ENCODE data around the gene HTRA3.

Gene HTRA3

GRCh38 chr4:8252301-8253173 lies 17.0 kb upstream of the HTRA3 start:
- no peak for DNase-seq (ENCODE audit: low spot score)
- in situ Hi-C loops (cut with MboI; ENCODE audit: low pct_unique_long_range_greater_than_20kb, low sequenced_read_pairs, unreplicated experiment): no loop called here

DNA sequence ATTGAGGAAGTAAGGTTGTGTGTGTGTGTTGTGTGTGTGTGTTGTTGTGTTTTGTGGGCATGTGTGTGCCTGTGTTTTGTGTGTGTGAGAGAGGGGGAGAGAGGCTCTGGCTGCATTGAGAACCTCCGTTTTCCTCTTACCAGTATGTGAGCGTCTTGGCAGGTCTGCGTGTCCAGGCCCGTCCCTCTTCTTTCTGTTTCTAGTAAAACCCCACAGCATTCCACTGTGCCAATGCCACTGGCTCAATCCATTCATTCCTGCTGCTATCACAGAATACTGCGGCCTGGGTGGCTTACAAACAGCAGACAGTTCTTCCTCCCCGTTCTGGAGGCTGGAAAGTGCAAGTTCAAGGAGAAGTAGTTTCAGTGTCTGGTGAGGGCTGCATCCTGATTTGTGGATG lies 15.5 kb upstream of the HTRA3 start:
- TF ChIP-seq, protein P1, sequence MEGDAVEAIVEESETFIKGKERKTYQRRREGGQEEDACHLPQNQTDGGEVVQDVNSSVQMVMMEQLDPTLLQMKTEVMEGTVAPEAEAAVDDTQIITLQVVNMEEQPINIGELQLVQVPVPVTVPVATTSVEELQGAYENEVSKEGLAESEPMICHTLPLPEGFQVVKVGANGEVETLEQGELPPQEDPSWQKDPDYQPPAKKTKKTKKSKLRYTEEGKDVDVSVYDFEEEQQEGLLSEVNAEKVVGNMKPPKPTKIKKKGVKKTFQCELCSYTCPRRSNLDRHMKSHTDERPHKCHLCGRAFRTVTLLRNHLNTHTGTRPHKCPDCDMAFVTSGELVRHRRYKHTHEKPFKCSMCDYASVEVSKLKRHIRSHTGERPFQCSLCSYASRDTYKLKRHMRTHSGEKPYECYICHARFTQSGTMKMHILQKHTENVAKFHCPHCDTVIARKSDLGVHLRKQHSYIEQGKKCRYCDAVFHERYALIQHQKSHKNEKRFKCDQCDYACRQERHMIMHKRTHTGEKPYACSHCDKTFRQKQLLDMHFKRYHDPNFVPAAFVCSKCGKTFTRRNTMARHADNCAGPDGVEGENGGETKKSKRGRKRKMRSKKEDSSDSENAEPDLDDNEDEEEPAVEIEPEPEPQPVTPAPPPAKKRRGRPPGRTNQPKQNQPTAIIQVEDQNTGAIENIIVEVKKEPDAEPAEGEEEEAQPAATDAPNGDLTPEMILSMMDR (IDR thresholded peaks at IDR 0.05; ENCODE audit: extremely low read depth, insufficient read depth, missing control alignments): no peak
- in situ Hi-C loops (cut with MboI; ENCODE audit: low pct_unique_long_range_greater_than_20kb, low sequenced_read_pairs, unreplicated experiment): no loop called here
- no peak for DNase-seq (ENCODE audit: low spot score)

More at GRCh38 chr4:8252301-8253173, 17.0 kb upstream of the HTRA3 start:
- TF ChIP-seq, protein P1 (IDR thresholded peaks at IDR 0.05; ENCODE audit: extremely low read depth, insufficient read depth, missing control alignments): no peak

DNA sequence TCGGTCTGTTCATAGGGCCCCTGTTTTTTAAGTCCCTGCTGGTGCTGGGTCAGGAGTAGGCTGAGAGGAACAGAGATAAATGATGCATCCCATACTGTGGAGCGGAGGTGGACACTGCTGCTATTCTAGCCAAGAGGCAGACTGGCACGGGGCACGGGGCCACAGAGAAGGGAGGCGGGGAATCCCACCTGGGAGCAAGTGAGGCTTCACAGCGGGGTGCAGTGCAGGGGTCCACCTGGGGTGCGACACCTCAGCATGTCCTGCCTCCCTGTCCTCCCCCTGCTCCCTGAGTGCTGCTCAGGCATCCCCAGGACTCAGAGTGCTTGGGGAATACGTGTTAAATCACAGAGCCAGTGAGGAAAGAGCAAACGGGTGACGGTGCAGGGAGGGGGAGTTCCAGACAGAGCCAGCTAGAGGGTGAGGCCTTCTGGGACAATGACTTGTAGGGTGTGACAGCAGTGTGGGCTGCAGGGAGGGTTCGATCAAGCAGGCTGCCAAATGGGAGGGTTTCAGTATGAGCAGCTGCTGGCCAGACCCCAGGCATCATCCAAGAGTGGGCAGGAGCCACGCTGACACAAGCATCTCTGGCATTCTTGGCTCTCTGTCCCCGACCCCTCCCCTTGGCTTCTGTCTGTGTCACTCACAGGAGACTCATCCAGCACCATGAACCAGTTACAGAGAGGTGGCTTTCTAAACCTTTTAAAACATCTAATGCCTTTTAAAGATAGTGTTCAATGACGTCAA lies 13.7 kb upstream of the HTRA3 start:
- DNase-seq (ENCODE audit: low spot score): no peak
- in situ Hi-C loops (cut with MboI; ENCODE audit: low pct_unique_long_range_greater_than_20kb, low sequenced_read_pairs, unreplicated experiment): no loop called here
- TF ChIP-seq, protein P1 (IDR thresholded peaks at IDR 0.05; ENCODE audit: extremely low read depth, insufficient read depth, missing control alignments): no peak

DNA sequence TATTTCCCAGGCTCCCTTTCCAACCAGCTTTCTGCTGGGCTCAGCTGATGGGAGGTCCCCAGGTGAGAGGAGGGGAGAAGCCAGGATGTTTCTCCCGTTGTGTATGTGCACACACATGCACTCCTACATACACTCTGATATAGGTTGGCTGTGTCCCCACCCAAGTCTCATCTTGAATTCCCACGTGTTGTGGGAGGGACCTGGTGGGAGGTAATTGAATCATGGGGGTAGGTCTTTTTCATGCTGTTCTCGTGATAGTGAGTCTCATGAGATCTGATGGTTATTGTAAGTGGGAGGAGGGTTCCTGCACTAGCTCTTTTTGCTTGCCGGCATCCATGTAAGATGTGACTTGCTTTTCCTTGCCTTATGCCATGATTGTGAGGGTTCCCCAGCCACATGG lies 11.7 kb upstream of the HTRA3 start:
- TF ChIP-seq, protein P1 (IDR thresholded peaks at IDR 0.05; ENCODE audit: extremely low read depth, insufficient read depth, missing control alignments): no peak
- in situ Hi-C loops (cut with MboI; ENCODE audit: low pct_unique_long_range_greater_than_20kb, low sequenced_read_pairs, unreplicated experiment): no loop called here
- no peak for DNase-seq (ENCODE audit: low spot score)

GRCh38 chr4:8258552-8259212 lies 10.9 kb upstream of the HTRA3 start:
- no peak for DNase-seq (ENCODE audit: low spot score)
- TF ChIP-seq, protein P1 (IDR thresholded peaks at IDR 0.05; ENCODE audit: extremely low read depth, insufficient read depth, missing control alignments): no peak
- in situ Hi-C loops (cut with MboI; ENCODE audit: low pct_unique_long_range_greater_than_20kb, low sequenced_read_pairs, unreplicated experiment): no loop called here

- TF ChIP-seq, protein P1 (IDR thresholded peaks at IDR 0.05; ENCODE audit: extremely low read depth, insufficient read depth, missing control alignments): no peak
- in situ Hi-C loops (cut with MboI; ENCODE audit: low pct_unique_long_range_greater_than_20kb, low sequenced_read_pairs, unreplicated experiment): no loop called here
- no peak for DNase-seq (ENCODE audit: low spot score)
Observed at GRCh38 chr4:8259743-8260430, 9.7 kb upstream of the HTRA3 start.
